Stimulated activated CD4-positive, alpha-beta T cell treated with anti-CD3 and anti-CD28 coated beads, Interleukin-1b, Interleukin-23, amount 100 ng/mL, for 48 hours (primary cell): ENCODE measurements around the gene OVAAL.

Source experiments
- DNase-seq: peaks from one replicate; pipeline ENCODE4 v3.0.0-alpha.2; 2020

Gene OVAAL

GRCh38 chr1:180571060-180571831 lies 12.5 kb downstream of the OVAAL start:
- no peak for DNase-seq

GRCh38 chr1:180571832-180572636 lies 13.3 kb downstream of the OVAAL start:
- peak; percentile 74 for DNase-seq

GRCh38 chr1:180572760-180573159 lies 14.0 kb downstream of the OVAAL start:
- no peak for DNase-seq

GRCh38 chr1:180574031-180574713 lies 15.4 kb downstream of the OVAAL start:
- no peak for DNase-seq

GRCh38 chr1:180577361-180577760 lies 18.6 kb downstream of the OVAAL start:
- DNase-seq = no peak

- DNase-seq = peak; percentile 24
Measured at GRCh38 chr1:180579961-180580611, 21.3 kb downstream of the OVAAL start.

GRCh38 chr1:180581635-180582039 lies 22.9 kb downstream of the OVAAL start:
- no peak for DNase-seq

- no peak for DNase-seq
Measured at GRCh38 chr1:180584869-180585268, 26.1 kb downstream of the OVAAL start.

GRCh38 chr1:180585994-180586359 lies 27.2 kb downstream of the OVAAL start:
- DNase-seq = no peak

GRCh38 chr1:180586671-180587155 lies 27.9 kb downstream of the OVAAL start:
- DNase-seq = peak; percentile 24

- DNase-seq = no peak
Measured at GRCh38 chr1:180588121-180588520, 29.4 kb downstream of the OVAAL start.

GRCh38 chr1:180590889-180591288 lies 32.1 kb downstream of the OVAAL start:
- no peak for DNase-seq

- DNase-seq = no peak
Measured at GRCh38 chr1:180593382-180593781, 34.6 kb downstream of the OVAAL start.

GRCh38 chr1:180594723-180595122 lies 36.0 kb downstream of the OVAAL start:
- DNase-seq = no peak

GRCh38 chr1:180595966-180596365 lies 37.2 kb downstream of the OVAAL start:
- no peak for DNase-seq

GRCh38 chr1:180597520-180597919 lies 38.8 kb downstream of the OVAAL start:
- no peak for DNase-seq

- DNase-seq = no peak
Measured at GRCh38 chr1:180598333-180598974, 39.7 kb downstream of the OVAAL start.

GRCh38 chr1:180600343-180600742 lies 41.6 kb downstream of the OVAAL start:
- no peak for DNase-seq

- DNase-seq = no peak
Measured at GRCh38 chr1:180601512-180601911, 42.7 kb downstream of the OVAAL start.

GRCh38 chr1:180603223-180603849 lies 44.6 kb downstream of the OVAAL start:
- no peak for DNase-seq

GRCh38 chr1:180603850-180604226 lies 45.1 kb downstream of the OVAAL start:
- DNase-seq = no peak

GRCh38 chr1:180606155-180606554 lies 47.4 kb downstream of the OVAAL start:
- no peak for DNase-seq
